Activated CD4-positive, alpha-beta T cell treated with anti-CD3 and anti-CD28 coated beads, Interleukin-2, Interleukin-4, amounts not matched to agents 100 ng/mL and 50 ng/mL, durations not matched to agents 16 hours and 8 hours (primary cell): ENCODE measurements around the gene ZNF394.

Experiments
- DNase-seq: peaks from one replicate; pipeline ENCODE4 v3.0.0-alpha.2; 2020; ENCODE audit warnings: low spot score

Gene ZNF394

GRCh38 chr7:99493823-99494222, 6.3 kb downstream of the ZNF394 start:
- DNase-seq, result no peak

GRCh38 chr7:99490878-99491277, 9.2 kb downstream of the ZNF394 start:
- DNase-seq, result no peak

- no peak for DNase-seq
Observed at GRCh38 chr7:99489235-99489634, 10.8 kb downstream of the ZNF394 start.

GRCh38 chr7:99485094-99485493, 15.0 kb downstream of the ZNF394 start:
- DNase-seq, result no peak

- no peak for DNase-seq
Observed at GRCh38 chr7:99478464-99479440, 21.3 kb downstream of the ZNF394 start.

GRCh38 chr7:99476107-99476506, 24.0 kb downstream of the ZNF394 start:
- DNase-seq, result no peak

- DNase-seq, result peak; percentile 56
Observed at GRCh38 chr7:99473315-99473596, 26.8 kb downstream of the ZNF394 start.

GRCh38 chr7:99472561-99473314, 27.3 kb downstream of the ZNF394 start, which contains the start of gene ZNF789:
Gene ZNF789, plus strand, starts transcription at chr7:99472890. Its CDS starts 3,567 bp downstream, at chr7:99476457.
- DNase-seq, result peak; percentile 98

- no peak for DNase-seq
Observed at GRCh38 chr7:99469381-99470065, 30.6 kb downstream of the ZNF394 start.

- DNase-seq, result no peak
Observed at GRCh38 chr7:99468336-99468918, 31.7 kb downstream of the ZNF394 start.

GRCh38 chr7:99465421-99465768, 34.7 kb downstream of the ZNF394 start:
- no peak for DNase-seq

GRCh38 chr7:99461221-99461620, 38.9 kb downstream of the ZNF394 start:
- no peak for DNase-seq

- DNase-seq, result no peak
Observed at GRCh38 chr7:99460651-99461050, 39.4 kb downstream of the ZNF394 start.

GRCh38 chr7:99459087-99459486, 41.0 kb downstream of the ZNF394 start:
- peak; percentile 37 for DNase-seq

GRCh38 chr7:99457650-99458493, 42.2 kb downstream of the ZNF394 start:
- DNase-seq, result no peak

GRCh38 chr7:99457050-99457649, 42.9 kb downstream of the ZNF394 start:
- DNase-seq, result no peak

GRCh38 chr7:99456288-99456687, 43.8 kb downstream of the ZNF394 start:
- no peak for DNase-seq

- DNase-seq, result no peak
Observed at GRCh38 chr7:99455874-99456273, 44.2 kb downstream of the ZNF394 start.

GRCh38 chr7:99453105-99453504, 47.0 kb downstream of the ZNF394 start:
- no peak for DNase-seq

- DNase-seq, result no peak
Observed at GRCh38 chr7:99452541-99452940, 47.5 kb downstream of the ZNF394 start.

- no peak for DNase-seq
Observed at GRCh38 chr7:99451936-99452335, 48.1 kb downstream of the ZNF394 start.
